GM19452 (cell line): Measurements from ENCODE around the gene ZFHX3.

Experiments used
- ATAC-seq: cut with Tn5 transposase; IDR thresholded peaks from one replicate; pipeline ENCODE4 v1.9.1; 2021; ENCODE audit not compliant: unreplicated experiment

Gene ZFHX3

GRCh38 chr16:72978212-72978611, 69.7 kb downstream of the ZFHX3 start:
- no peak for ATAC-seq

GRCh38 chr16:72977127-72977526, 70.8 kb downstream of the ZFHX3 start:
- no peak for ATAC-seq

GRCh38 chr16:72976438-72977064, 71.4 kb downstream of the ZFHX3 start:
- no peak for ATAC-seq

DNA sequence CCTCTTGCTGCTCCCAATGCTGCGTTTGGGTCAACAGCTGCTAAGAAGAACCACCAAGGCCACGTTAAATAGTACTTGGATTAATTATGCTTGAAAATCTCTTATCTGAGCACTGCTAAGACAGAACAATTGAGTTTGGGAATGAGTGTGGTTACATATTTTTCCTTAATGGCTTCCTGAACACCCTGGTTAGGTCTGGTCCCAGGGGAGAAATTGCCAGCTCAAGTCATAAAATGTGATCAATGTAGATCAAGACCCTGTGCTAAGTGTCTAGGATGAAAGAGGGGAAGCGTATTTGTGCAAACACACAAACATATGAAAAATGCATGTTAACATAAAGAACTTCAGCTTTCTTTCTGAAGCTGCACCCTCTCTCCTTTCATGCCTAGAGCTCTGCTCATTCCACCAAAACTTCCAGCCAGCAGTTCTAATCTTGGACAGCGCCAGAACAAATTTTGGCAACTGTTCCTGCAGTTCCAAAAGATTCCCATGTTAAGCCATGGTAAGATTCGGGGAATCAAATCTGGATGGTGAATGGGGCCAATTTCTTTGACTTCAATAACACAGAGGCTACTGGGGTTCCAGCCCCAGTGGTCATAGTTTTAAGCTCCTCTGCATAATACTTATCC, 72.0 kb downstream of the ZFHX3 start:
- ATAC-seq: no peak

DNA sequence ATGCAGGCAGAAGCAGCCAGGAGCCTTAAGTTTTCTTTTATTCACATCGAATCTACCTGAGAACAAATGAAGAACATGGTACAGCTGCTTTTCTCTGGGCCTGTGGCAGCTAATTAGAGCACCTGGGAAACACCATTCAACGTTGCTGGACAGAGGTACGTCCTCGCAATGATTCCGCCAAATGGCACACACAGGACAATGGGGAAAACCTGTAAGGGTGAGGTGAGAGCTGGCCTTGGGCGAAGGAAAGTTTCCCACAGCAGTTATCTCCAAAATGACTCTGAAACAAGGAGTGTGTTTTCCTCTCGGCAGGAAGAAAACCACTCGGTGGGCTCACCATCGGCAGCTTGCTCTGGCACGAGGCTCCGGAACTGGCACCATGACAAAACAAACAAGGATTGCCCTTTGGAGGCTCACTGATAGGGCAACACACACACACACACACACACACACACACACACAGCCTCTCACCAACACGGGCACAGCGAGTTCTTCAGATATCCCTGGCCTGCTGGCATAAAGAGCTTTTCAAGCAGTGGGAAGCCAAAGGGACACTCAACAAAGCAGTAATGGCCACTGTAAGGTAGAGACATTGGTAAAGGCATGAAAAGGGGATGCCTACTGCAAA, 73.7 kb downstream of the ZFHX3 start:
- no peak for ATAC-seq

- no peak for ATAC-seq
These were observed 74.9 kb downstream of the ZFHX3 start for GRCh38 chr16:72972878-72973571.

DNA sequence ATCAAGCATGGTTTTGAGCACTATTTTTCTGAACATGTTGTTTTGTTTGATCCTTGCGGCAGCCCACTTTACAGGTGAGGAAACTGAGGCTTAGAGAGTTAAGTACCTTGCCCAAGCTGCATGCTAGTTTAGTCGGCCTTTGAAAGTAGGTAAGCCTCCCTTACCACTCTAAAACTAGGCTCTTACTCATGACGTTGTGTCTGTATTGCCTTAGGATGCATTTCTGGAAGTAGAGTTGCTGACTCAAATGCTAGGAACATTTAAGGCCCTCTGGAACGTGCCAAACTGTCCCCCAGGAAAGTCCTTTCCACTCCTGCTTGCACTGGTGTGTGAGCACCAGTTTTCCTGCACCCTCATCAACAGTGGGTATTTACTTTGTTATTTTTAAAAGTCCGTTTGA, 76.6 kb downstream of the ZFHX3 start:
- ATAC-seq: no peak

GRCh38 chr16:72970656-72971055, 77.3 kb downstream of the ZFHX3 start:
- ATAC-seq: no peak

DNA sequence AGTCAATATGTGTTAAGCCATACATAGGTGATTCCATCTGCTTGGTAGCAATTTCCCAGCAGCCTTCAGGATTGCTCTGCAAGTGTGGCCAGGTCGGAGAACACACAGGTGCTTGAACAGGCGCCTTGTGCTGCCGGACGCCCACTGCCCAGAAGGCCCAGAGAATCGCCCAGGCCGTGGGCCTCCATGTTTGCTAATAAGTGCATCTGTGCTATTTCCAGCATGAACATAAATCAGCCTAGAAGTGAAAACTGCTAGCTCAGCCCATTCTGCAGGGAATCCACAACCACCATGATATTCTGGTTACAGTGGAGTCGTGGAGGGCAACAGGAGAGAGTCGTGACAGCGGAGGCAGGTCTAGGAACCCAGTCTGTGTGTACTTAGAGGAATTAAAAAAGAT, 78.1 kb downstream of the ZFHX3 start:
- ATAC-seq: no peak

- ATAC-seq: no peak
These were observed 78.8 kb downstream of the ZFHX3 start for GRCh38 chr16:72969146-72969545.

GRCh38 chr16:72967941-72968340, 80.0 kb downstream of the ZFHX3 start:
- ATAC-seq: no peak

- no peak for ATAC-seq
These were observed 84.2 kb downstream of the ZFHX3 start for GRCh38 chr16:72963533-72964315.

DNA sequence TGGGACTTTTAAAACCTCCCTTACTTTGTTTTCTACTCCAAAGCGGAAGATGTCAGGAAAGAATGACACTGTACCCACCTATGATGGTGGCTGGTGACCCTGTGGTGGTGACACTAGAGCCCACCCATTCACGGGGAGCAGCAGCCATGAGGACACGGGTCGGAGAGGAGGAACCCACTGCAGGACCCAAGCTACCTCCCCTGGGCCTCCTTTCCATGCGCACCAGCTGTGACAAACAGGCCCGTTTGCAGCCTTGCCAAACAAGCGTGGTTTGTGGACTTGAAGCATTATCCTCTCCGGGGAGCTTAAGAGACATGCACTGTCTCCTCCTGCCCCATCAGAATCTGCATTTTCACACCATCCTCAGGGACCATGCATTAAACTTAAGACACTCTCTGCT, 85.6 kb downstream of the ZFHX3 start:
- no peak for ATAC-seq

DNA sequence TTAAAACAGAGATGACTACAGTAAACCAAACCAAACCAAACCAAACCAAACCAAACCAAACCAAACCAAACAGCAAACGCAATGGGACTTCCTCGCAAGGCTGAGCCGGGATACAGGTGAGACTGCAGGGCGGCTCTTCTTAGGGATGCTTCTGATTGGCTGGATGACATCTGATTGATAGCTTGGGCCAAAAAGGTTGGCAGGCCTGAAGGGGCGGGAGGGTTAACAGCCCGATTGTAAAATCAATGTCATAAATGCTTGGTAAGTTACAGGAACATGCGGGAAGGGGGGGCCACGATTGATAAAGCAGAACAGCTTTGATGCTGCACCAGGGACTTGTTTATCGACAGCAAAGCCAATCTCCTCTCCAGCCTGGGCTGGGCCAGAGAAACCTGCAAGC, 86.1 kb downstream of the ZFHX3 start:
- ATAC-seq: no peak

GRCh38 chr16:72961115-72961832, 86.7 kb downstream of the ZFHX3 start:
- no peak for ATAC-seq

DNA sequence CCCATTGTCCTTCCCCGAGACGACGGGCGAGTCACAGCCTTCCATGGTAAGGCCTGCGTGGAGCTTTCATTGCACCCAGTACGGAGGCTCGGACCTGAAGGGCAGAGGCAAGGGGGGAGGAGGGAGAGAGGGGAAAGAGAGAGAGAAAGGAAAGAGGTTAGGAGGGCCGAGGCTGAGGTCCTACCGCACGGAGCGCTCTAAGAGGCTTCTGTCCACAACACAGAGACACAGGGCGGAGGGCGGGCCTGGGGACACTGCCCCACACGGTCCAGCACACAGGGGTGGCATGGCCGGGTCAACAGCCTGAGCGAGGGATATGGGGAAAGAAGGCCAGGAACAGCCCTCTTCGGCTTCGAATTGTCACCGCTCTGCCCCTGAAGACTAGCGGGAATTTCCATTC, 87.8 kb downstream of the ZFHX3 start:
- no peak for ATAC-seq

- no peak for ATAC-seq
These were observed 88.5 kb downstream of the ZFHX3 start for GRCh38 chr16:72959301-72959996.

- ATAC-seq: no peak
These were observed 89.3 kb downstream of the ZFHX3 start for GRCh38 chr16:72958522-72959076.
